ENCODE data around the gene GABRD. TPM values are rescaled to one million over a fixed set of nuclear protein-coding genes. Genes with fewer than 3 reads are reported as not detected.

GABRD gene
- total RNA-seq, 1 experiment from 2014 or later = 0.16 TPM

DNA sequence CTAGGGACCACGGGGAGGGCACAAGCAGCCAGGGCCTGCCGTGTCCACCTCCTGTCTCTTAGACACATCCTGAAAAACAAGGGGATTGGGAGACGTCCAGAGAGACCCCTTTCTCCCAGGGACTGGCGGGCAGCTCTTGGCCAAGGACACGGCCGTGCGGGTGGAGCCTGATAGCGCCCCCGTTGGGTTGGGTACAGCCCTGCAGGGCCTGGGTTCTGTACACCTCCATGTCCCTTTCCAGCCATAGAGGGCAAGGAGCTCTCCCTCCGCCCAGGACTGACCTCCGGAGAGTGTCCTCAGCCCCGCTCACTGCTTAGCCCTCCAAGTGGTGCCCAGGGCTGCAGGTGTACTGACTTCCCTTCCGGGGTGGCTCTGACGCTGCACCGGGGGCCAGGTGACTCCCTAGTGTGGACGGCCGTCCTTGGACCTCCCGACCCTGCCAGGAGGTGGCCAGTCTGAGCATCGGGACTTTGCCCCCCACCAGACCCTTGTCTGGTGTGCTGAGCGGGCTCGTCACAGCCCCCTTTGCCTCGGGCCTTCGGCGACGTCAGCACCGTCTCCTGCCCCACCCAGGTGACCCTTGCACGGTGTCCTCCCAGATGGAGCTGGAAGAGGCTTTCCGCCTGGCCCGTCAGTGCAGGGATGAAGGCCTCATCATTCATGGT lies 36.9 kb downstream of the GABRD start:
- DNase-seq (ENCODE audit: low read depth, low spot score) = no peak
- in situ Hi-C loops (cut with HindIII; ENCODE audit: low pct_unique_long_range_greater_than_20kb, low sequenced_read_pairs) = no loop called here

DNA sequence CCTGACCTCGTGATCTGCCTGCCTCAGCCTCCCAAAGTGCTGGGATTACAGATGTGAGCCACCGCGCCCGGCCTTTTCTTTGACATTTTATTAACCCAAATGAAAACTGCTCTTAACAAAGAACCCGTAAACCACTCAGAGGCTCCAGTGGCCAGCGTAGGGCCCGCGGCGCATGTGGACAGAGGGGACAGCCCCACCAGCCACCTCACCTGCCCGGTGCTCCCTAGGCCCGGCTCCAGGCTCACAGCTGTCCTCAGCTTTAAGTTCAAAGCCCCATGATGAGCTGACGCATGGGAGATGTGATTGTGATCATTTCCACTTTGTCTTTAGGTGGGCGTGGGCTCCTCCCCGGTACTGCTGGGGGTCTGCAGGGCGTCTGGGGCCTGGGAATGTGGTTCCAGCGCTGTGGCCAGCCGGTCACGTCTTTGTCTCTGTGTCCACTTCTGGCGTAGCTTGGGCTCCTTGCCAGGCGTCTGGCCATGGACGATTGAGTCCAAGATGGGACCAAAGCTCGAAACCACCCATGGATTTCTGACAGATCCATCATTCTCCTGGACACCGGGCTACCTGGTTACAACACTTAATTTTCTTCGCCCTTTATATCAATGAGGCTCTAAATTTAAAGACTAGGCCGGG lies 37.9 kb downstream of the GABRD start:
- no peak for DNase-seq (ENCODE audit: low read depth, low spot score)
- in situ Hi-C loops (cut with HindIII; ENCODE audit: low pct_unique_long_range_greater_than_20kb, low sequenced_read_pairs) = no loop called here

DNA sequence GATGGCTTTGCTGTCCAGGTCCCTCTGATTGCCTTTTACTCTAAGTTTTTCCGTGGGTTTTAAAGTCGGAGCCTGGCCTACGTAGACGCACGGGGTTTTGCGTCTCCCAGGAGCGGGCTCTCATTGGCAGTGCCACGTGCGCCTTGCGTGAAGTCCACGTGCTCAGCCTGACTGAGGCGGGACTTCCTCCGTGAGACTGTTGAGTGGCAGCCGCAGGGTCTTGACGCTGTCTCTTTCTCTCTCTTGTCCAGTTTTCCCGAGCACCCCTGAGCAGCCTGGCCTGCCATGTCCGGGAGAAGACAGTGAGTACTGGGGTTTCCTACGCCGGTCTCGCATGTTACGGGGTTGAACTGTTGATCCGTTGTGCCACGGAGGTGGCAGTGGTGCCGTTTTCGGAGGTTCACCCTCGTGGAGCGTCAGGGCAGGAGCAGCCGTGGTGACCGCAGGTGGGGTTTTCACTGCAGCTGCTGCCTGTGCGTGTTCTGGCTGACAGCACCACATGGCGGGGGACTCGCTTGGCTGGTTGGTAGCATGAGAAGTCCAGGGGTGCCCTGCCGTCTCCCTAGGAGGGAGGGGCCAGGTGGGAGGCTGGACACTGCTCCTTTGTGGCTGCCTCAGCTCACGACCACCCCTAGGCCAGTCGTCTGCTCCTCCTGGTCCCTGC lies 40.3 kb downstream of the GABRD start:
- DNase-seq (ENCODE audit: low read depth, low spot score) = no peak
- in situ Hi-C loops (cut with HindIII; ENCODE audit: low pct_unique_long_range_greater_than_20kb, low sequenced_read_pairs) = no loop called here

DNA sequence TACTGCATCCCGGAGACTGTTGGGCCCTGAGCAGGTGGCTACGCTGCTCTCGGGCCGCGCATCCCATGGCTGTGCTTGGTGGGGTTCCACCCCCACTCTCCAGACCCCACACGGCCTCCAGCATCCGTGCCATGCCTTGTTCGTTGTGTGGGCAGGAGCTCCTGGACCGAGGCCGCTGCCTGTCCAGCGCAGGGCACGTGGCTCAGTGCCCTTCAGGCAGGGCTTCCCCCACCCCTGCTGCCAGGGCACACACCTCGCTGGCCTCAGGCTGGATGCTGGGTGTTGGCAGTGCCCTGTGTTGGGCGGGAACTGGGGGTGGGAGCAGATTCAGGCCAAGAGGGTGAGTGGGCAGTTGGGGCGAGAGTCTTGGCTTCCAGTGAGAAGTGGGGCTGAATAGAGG lies 40.9 kb downstream of the GABRD start:
- in situ Hi-C loops (cut with HindIII; ENCODE audit: low pct_unique_long_range_greater_than_20kb, low sequenced_read_pairs) = no loop called here
- no peak for DNase-seq (ENCODE audit: low read depth, low spot score)

DNA sequence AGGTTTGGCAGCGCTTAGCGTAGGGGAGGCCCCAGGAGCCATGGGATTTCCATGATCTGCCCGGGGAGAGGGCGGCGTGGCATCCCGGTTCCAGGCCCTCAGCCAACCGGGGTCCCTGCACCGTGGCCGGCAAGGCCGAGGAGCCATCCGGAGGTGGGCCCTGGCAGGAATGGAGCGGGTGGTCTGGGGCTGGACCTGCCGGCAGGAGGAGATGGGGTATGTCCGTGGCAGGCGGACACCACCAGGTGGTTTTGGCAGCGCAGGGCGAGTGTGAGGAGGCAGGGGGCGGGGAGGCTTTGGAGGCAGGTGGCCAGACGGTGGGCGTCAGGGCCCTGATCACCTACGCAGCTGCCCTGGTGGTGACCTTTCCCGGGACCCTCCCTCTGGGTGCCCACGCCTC lies 41.4 kb downstream of the GABRD start:
- DNase-seq (ENCODE audit: low read depth, low spot score) = no peak
- in situ Hi-C loops (cut with HindIII; ENCODE audit: low pct_unique_long_range_greater_than_20kb, low sequenced_read_pairs) = no loop called here

DNA sequence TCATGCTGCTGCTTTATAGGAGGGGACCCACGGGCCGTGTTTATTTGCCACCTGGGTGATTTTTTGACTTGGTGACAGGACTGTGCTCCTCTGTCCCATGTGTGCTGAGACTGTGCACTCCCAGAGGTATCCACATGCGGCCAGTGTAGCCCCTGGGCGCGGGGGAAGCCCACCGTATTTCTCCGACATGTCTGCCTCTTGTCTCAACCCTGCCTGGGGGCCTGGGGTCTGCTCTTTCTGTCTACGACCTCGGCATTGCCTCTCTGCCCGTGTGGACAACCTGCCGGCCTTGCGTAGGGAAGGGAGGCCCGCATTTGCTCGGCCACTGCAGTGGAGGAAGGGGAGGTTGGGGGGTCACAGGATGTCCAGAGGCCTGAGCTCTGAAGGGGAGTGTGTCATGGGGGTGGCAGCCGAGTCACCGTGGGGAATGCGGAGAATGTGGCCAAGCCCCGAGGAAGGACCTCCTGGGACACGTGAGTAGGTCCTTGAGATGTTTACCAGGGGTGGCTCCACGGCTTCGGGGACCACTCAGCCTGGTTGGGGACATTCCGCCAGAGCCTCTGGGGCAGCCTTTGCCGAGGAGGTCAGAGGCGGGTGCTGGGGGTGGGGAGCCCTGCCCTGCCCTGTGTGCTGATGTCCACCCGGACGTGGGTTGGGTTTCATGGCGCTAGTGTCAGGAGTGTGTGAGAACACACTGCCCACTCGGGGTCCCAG lies 42.1 kb downstream of the GABRD start:
- in situ Hi-C loops (cut with HindIII; ENCODE audit: low pct_unique_long_range_greater_than_20kb, low sequenced_read_pairs) = no loop called here
- DNase-seq (ENCODE audit: low read depth, low spot score) = no peak

DNA sequence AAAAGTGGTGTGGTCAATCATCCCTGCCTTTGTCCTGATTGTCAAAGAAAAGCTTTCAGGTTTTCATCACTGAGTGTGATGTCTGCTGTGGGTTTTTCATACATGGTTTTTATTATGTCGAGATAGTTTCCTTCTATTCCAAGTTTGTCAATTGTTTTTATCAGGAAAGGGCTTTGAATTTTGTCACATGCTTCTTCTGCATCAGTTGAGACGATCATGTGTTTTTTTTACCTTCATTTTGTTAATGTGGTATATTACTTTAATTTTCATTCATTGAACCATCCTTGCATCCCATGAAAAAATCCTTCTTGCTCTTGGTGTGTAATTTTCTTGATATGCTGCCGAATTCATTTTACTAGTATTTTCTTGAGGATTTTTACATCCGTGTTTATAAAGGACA lies 46.6 kb downstream of the GABRD start:
- DNase-seq (ENCODE audit: low read depth, low spot score) = no peak
- in situ Hi-C loops (cut with HindIII; ENCODE audit: low pct_unique_long_range_greater_than_20kb, low sequenced_read_pairs) = no loop called here

DNA sequence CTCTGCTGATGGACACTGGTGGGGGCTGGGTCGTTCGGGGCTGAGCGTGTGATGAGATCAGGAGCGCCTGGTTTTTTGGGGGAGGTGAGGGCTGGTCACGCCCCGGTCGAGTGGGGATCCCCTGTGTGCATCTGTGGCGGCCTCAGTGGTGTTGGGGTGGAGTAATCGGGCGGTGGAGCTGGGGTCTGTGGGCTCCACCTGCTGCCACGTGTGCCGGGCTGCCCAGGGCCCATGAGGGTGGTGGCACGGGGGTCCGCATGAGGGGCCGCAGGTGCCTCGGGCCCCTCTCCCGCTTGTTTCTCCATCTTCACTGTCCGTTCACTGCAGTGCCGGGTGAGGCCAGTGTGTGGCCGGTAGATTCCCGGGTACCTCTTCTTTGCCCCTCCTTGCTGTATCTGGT lies 48.2 kb downstream of the GABRD start:
- in situ Hi-C loops (cut with HindIII; ENCODE audit: low pct_unique_long_range_greater_than_20kb, low sequenced_read_pairs) = no loop called here
- no peak for DNase-seq (ENCODE audit: low read depth, low spot score)

DNA sequence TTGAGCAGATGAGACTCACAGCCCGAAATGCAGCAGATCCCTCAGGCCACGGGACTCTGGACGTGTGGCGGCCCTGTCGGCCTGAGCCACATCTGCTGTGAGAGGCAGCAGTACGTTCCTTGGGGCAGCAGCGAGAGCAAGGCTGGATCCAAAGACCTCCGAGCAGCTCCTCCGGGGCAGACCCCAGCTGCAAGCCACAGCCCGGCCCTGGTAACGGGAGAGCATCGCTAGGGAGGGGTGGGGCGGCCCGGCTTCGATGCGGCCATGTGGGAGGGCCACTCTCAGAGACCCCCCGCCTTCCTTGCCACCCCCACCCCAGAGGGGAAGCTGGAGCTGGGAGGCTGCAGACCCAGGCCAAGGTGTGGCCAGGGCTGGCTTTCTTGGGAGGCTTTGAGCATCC lies 48.8 kb downstream of the GABRD start:
- no peak for DNase-seq (ENCODE audit: low read depth, low spot score)
- in situ Hi-C loops (cut with HindIII; ENCODE audit: low pct_unique_long_range_greater_than_20kb, low sequenced_read_pairs) = no loop called here

DNA sequence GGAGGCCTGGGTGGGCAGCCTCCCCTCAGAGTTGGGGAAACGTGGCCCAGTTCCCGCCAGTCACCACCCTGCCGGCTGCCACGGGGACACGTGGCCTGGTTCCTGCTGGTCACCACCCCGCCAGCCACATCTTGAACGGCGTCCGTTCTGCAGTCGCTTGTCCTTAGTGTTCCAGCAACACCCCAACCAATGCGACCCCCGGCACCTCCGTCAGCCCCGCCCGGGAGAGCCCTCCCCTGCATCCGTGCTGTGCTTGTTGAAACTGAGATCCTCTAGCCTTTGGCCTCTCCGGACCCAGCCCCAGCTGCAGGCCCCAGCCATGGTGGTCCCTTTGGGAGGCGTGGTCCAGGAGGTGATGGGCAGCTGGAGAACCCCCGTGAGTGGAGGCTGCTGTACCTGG lies 49.8 kb downstream of the GABRD start:
- in situ Hi-C loops (cut with HindIII; ENCODE audit: low pct_unique_long_range_greater_than_20kb, low sequenced_read_pairs) = no loop called here
- no peak for DNase-seq (ENCODE audit: low read depth, low spot score)

DNA sequence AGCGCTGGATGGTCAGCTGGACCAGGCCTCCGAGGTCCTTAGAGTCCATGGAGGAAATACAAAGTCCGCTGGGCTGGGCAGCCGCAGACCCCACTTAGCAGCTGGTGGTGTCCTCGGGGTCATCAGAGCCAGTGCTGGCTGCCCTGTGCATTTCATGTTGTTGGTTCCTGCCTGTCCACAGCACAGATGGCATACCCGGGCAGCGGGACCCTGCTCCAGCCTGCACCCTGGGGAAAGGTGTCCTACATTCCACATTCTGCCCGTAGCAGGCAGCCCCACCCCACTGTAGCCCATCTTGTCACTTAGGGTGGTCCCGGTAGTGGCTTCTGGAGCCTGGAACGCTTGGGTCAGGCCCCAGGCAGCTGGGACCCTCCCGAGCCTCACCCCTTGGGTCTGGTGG lies 50.9 kb downstream of the GABRD start:
- in situ Hi-C loops (cut with HindIII; ENCODE audit: low pct_unique_long_range_greater_than_20kb, low sequenced_read_pairs) = no loop called here
- DNase-seq (ENCODE audit: low read depth, low spot score) = no peak

DNA sequence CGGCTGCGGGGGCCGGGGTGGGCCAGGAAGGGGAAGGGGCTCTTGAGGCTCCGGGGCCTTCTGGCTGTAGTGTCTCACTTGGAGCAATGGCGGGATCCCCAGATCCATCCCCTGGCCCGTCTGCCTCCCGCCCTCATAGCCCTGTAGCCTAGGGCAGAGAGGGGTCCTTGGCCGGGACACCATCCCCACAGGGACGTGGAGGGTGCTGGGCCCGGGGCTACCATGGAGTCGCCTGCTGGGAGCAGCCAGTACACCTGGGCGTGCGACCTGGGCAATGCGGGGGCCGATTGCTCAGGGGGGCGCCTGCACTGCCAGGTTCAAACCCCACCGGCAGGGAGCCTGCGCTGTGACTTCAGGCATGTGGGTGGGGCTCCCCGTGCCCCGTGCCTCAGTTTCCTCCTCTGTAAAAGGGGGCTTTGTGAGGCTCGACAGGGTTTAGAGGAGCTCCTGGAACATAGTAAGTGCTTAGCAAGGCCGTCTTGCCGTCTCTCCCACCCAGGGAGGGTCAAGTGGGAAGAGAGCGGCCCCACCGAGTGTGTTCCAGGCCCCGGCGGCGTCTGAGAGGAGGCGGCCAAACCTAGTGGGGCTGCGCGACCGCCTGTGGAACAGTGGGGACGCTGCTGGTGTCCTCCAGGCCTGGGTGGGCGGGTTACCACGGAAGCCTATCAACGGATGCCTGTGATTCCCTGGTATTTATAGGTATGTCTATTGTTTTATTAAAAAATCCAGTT lies 51.8 kb downstream of the GABRD start:
- in situ Hi-C loops (cut with HindIII; ENCODE audit: low pct_unique_long_range_greater_than_20kb, low sequenced_read_pairs) = no loop called here
- DNase-seq (ENCODE audit: low read depth, low spot score) = no peak

DNA sequence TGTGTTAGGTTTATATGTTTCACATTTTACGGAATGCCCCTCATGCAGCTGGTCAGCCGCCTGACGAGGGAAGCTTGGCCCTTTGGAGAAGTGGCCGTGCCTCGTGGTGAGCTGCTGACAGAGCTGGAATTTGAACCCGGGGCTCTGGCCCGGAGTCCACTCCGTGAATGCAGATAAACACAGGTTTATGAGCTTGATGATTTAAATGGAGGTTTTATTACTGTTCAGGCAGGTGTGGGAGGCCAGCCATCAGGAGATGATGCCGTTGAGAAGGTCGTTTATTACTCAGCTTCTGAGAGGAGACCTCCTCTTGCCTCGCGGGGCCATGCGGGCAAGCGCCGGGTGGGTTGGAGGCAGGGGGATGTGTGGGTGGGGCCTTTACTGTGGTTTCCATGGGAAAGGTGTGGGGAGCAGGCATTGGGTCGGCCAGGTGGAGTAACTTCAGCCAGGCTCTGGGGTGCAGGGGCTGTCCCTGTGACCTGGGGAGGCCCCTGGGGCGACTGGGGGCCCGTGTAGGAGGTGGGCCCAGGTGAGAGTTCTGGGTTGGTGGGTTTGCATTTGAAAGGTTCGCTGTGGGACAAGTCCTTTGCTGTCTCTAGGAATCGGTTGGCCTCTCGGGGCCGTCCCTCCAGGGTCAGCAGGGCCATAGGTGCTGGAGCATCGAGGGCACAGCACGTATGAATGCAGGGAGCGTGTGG lies 53.1 kb downstream of the GABRD start:
- in situ Hi-C loops (cut with HindIII; ENCODE audit: low pct_unique_long_range_greater_than_20kb, low sequenced_read_pairs) = no loop called here
- no peak for DNase-seq (ENCODE audit: low read depth, low spot score)

DNA sequence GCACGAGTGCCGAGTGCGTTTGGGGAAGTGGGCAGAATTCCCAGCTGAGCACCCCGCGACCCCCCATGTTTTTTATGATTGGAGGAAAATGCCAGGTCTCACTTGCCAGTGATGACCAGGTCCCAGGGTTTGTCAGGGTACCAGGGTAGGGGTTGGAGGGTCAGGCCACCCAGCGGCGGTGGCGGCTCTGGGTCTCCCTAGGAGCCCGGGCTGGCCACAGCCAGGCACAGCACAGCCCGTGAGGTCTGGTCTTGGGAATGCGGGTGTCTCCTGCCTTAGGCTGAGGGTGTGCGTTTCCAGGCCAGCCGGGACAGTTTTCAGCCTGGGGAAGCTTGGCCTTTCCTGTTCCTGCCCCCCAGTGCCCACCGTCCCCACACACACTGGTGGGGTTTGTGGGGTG lies 53.7 kb downstream of the GABRD start:
- in situ Hi-C loops (cut with HindIII; ENCODE audit: low pct_unique_long_range_greater_than_20kb, low sequenced_read_pairs) = no loop called here
- DNase-seq (ENCODE audit: low read depth, low spot score) = no peak

DNA sequence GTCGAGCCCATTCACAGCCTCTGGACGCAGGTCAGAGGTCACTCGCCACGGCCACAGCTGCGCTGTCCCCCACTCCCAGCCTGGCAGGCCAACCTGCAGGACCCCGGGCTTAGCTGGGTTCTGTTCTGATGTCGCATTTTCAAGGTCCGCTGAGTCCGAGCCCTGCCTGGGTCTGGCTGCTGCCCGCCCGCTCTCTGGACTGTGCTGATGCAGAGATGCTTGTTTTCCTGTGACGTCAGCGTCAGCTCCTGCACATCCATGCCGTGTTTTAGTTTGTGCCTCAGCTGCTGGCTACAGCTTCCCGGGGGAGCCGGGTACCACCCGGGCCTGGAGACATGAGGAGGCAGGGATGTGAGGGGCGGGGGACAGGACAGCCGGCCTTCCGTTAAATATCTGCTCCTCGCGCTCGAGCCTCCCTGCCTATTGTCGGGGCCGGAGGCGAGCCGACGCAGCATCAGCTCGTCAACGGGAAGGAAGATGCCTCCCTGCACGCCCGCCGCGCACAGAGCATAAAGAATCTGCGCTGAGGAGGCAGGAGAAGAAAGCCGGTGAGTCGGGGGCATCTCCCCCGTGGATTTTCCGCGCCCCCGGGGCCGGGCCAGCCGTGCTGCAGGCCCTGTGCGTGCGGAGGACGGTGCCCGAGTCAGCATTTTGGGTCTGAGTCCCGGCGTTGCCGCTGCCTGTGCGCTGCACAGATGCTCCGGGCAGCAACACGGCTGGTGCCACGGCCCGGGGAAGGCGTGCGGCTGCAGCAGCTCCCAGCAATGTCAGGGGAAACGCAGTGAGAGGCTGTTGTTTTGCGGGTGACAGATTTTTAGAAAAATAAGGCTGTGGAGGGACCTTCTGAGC lies 54.5 kb downstream of the GABRD start:
- in situ Hi-C loops (cut with HindIII; ENCODE audit: low pct_unique_long_range_greater_than_20kb, low sequenced_read_pairs) = no loop called here
- DNase-seq (ENCODE audit: low read depth, low spot score) = no peak

DNA sequence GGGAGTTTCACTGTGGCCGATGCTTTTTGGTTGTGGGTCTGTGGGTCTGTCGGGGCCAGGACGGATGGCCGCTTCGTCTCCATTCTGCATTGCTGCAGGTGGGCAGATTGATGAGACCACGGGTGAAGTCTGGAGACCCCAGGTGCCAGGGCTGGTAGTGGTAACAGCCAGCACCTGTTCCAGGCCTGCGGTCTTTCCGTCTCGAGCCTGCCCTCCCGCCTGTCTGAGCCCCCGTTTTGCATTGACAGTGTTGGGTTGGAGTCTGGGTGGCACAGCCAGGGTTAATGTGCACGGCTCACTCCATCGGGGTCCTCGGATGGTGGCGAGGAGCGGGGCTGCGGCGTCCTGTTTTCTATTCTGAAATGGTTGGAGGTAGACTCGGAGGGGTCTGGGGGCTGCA lies 55.3 kb downstream of the GABRD start:
- DNase-seq (ENCODE audit: low read depth, low spot score) = no peak
- in situ Hi-C loops (cut with HindIII; ENCODE audit: low pct_unique_long_range_greater_than_20kb, low sequenced_read_pairs) = no loop called here
